Activated T-cell treated with anti-CD3 and anti-CD28 coated beads for 24 hours (primary cell): Measurements from ENCODE around the gene ULBP1.
"Not testable (repeated sequence)": the region's sequence is repeated elsewhere in the genome, so short reads cannot be mapped to it uniquely, and the experiment has no call there.

ENCODE experiments used
- DNase-seq: peaks from one replicate; pipeline ENCODE4 v3.0.0-alpha.2; 2020; ENCODE audit warnings: low read depth

Gene ULBP1

DNA sequence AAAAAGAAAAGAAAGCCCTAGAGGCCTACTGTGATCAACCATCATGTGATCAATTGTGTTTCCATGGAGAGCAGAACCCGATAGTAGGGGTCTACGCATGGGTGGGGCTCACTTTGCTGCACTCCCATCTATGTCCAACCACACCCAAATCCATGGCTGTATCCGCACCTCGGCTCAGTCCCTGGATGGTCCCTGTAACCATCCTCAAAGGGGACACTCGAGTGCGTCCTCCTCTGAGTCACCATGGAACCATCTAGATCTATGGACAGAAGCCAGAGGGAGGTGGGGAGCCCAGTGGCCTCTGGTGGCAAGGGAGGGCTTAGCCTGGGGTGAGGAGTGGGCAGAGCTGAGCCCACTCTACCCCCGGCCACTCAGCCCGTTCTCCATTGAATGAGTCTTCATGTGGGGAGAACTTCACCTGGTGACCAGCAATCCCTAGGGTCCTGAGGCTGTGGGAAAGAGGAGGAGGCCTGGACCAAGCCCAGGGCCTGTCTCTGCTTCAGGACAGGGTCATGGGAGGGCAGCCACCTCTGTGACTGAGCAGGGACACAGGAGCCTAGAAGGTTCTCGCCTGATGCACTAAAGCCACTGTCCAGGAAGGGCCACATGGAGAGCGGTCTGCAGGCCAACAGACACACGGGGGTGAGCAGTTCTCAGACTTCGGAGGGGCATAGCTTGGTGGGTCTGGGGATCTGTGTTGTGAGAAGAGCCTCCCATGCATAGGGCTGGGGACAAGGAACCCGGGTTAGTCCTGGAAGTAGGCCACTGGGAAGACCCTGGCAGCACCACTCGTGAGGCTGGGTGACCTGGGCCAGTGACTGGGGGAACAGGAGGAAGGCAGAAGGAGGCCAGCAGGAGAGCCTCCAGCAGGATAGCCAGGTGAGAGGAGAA is 42.3 kb downstream of the ULBP1 start:
- no peak for DNase-seq

DNA sequence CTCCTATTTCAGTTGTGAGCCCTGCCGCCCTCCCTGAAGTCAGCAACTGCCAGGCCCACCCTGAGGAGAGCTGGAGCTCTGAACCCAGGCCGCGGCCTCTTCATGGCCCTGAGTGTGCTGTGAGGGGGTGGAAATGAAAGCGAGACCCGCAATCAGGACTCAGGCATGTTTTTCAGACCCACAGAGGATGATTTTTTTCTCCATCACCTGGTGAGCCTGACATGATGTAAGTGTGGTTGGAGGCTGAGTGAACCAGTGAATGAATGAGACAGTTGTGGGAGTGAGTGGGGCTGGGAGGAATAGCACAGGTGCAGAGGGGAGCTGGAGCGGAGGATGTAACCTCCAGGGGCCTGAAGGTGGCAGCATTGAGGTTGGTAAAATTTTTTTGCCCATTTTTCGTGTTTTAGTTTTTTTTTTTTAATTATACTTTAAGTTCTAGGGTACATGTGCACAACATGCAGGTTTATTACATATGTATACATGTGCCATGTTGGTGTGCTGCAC is 43.3 kb downstream of the ULBP1 start:
- no peak for DNase-seq

DNA sequence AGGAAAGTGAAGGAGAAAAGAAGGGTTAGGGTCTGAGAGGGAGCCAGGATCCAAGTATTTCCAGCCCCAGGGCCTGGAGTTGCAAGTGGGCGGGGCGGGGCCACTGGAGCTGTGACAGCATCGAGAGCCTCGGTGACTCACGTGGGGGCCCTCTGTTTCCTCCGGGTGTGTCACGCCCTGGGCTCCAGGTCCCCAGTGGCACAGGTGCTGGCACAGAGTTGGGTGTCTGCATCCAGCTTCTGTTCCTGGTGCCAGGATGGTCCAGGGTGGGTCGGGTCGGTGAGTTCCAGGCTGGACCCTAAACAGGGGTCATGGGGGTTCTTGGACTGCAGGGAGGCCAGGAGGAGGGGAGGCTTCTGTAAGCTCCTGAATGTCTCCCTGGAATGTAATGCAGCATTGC is 44.8 kb downstream of the ULBP1 start:
- DNase-seq: no peak

DNA sequence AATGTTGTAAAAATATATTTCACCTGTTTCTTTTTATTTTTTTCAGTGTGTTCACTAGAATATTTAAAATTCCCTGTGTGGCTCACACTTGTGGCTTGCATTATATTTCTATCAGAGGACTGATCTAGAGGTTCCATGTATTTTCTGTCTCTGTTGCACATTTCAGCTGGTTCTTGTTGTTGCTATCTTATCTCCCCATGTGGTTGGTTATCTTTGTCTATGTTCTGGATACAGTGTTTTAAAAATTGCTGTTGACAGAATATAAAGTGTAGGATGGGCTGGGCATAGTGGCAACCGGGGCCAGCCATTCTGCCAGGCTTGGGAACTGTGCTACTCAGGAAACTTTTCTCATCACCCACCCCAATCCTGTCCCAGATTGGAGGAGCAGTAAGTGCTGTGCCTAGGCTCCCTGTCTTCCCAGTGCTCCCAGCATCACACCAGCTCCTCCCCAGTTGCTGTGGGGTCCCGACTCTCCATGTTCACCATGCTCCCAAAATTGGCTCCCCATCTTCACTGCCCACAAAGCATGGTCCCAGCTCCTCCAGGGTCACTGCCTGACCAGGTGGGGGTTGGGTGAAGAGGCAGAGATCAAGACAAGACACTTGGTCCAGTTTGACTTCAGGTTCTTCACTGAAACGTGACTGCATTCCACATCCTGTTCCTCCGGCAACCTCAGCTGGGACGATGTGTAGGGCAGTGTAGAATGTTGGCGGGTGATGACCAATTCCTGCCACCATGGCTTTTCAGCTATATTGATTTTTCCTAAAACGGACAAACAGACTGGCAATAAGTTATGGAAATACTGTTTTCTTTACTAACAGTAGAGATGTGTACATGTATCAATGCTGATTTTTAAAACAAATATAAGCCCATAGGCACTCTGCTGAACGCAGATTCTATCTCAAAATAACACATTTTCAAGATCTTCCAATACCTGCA is 49.4 kb downstream of the ULBP1 start:
- DNase-seq: not testable (repeated sequence)

DNA sequence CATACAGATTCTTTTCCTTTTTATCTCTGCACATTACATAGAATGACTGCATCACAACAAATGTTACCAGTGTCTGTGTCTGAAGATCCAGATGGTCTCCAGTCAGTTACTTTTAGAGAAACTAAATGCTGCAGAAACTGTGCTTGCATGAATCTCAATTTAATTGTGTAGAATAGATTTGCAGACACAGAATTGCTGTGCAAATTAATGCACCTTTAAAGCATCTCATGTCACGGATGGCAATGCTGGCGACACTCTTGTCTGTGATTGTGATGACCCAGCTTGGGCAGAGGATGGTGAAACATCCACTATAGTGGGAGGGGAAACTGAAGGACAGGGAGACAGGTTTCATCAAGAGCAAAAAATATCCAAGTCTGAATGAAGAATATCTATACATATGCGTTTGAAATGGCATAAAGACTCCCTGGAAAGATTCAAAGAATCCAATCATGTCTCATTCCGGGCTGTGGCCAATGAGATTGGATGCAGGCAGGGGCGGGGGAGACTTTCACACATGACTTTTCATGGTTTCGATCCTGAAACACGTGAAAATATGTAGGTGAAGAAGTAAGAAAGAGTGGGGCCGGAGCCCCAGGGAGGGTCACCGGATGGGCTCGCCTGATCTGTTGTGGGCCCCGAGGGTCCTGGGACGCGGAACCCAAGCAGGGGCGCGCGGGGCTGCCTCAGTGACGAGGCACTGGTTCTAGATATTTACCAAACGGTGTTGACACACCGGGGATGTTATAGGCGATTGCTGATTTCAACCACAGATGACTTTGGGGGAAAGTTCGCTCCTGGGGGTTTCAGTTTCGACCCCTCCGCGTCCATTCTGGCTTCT is 50.3 kb downstream of the ULBP1 start:
- not testable (repeated sequence) for DNase-seq

DNA sequence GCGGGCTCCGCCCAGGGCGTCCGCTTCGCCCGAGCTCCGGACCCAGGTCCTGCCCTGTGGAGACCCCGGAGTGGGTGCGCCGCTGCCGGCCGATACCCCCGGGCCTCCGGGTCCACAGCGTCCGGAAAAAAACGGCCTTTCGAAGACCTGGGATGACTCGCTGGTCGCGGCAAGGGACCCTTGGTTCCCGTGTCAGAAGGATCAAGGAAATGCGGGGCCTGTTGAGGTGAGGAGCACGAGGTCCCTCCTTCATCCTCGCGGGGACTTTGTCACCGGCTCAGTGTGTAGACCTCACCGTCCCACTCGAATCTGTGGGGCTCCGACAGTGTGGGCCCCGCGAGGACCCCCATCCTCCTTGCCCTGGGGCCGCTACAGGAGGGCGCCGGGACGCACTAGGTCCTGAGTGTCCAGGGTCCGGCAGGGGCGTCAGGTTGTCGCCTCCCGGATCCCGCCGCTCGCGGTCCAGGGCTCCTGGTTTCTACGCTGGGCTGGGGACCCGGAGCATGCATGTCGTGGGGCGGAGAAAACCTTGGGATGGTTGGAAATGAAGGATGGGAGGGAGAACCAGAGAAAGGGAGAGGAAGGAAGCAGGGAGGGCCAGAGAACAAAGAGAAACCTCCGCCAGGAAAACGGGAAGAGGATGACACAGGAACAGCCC is 51.0 kb downstream of the ULBP1 start:
- not testable (repeated sequence) for DNase-seq

DNA sequence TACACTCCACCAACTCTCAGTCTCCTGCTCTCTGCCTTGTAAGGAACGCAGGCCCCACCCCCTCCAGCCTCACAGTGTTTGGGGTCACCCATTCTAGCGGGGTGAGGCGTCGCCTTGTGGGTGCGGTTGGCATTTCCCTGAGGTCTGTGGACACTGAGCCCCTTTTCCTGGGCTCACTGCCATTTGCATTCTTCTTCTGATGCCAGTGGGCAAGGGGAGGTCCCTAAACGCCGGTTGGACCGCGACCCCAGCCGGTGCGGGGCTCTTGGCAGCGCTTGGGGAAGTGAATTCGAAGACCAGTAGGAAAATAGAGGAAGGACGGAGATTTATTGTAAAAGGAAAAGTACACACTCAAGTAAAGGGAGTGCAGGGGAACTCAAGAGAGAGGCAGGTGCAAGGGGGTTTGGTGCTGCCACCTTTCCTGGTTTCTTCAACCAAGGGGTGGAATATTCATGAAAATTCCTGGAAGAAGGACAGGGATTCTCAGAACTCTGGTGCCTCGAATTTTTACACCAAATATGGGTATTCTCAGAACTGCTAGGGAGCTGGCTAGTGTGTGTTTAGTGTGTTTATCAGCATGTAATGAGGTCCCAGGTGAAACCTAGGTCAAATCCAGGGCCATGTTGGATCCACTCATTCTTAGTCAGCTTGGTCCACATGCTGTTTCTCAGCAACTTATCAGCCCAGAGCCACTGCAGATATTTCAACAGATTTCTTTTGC is 51.7 kb downstream of the ULBP1 start:
- not testable (repeated sequence) for DNase-seq

DNA sequence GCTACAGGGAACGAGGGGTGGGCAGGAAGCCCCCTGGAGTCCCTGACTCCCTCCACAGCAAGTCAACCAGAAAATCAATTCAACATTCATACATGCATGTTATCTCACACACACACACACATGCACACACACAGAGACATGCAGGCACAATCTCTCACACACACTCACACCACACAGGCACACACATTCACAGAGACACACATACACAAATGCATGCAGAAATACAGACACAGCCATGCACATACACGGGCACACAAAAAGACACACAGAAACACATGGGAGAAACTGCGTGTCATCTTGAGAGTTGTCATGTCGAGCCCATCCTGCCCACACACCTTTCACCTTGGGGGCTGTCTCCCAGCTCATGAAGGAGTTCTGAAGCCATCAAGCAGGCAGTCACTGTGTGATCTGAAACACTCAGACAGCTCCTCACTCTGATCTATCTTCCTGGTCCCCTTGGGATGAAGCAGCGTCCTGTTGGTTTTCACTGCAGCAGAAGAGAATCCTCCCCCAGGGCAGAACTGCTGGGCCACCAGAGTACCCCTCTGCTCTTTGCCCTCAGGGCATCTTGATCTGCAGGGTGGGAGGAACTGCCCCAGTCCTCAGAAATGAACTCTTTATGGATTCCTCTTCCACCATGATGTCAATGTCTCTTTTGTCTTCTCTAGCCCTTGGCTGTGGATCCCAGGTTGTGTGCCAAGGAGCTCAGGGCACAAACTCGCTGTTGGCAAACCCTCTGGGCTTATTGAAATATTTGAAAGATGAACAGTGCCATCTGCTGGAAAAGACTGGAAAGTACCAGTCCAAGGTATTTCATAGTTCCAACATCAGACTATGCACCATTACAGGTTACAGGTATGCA is 52.8 kb downstream of the ULBP1 start:
- peak; percentile 46 for DNase-seq

DNA sequence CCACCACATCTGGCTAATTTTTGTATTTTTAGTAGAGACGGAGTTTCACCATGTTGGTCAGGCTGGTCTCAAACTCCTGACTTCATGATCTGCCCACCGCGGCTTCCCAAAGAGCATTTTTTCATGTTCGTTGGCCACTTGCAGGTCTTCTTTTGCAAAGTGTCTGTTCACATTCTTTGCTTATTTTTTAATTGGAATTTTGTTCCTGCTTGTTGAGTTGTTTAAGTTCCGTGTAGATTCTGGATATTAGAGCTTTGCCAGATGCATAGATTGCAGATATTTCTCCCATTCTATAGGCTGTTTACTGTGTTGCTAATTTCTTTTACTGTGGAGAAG is 53.4 kb downstream of the ULBP1 start:
- DNase-seq: not testable (repeated sequence)

DNA sequence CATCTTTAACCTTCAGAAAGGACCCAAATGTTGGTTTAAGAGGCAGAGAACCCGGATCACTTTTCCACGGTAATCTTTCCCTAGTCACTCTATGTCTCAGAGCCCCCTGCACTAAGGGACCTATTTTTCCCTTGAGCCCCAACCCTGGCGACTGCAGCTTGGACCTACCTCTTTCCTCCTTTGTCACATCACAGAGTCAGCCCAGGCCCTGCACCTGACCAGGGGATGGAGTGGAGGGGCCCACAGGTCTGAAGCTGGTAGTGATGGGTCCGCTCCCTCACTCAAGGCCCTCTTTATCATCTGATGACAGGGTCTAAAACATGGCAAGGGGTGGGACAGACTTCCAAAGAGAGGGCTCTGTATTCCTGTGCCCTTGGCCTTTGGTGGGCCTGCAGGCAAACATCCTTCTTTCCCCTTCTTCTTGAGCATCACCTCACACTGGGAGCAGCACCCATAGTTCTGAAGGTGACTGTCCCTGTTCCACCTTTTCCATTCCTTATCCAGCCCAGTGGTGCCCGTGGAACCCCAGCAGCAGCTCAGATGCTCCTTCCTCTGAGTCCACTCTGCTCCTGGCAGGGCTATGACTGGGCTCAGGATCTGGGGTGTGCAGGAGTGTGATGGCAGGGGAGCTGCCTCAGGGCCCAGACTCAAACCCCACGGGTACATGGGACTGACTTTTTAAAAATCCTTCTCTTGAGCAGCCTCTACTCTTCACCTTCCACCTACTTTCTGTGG is 55.3 kb downstream of the ULBP1 start:
- DNase-seq: no peak

DNA sequence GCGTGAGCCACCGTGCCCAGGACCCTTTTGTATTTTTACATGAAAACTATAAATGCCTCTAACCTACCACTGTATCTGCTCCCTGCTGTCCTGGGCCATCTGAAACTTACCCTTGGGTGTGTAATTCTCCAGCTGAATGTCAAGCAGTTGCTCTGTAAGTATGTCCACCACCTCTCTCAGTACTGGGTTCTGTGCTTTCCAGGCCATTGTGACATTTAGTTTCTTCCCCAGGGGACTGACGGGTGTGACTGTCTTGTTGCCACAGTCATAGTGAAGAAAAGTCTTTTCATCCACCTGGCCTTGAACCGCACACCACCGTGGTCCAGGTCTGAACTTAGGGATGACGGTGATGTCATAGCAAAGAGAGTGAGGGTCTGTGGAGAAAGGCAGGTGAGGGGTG is 58.1 kb downstream of the ULBP1 start:
- not testable (repeated sequence) for DNase-seq
